HG03135 (cell line): ENCODE measurements around the gene SCN1B.
"Not testable (repeated sequence)": the region's sequence is repeated elsewhere in the genome, so short reads cannot be mapped to it uniquely, and the experiment has no call there.

Source experiments
- ATAC-seq: cut with Tn5 transposase; IDR thresholded peaks from one replicate; pipeline ENCODE4 v1.9.1; 2021; ENCODE audit warnings: mild to moderate bottlenecking, moderate library complexity; ENCODE audit not compliant: unreplicated experiment

SCN1B gene

GRCh38 chr19:35000647-35001501 is 29.4 kb upstream of the SCN1B start:
- no peak for ATAC-seq

- ATAC-seq, result no peak
Measured at GRCh38 chr19:35002037-35002535, 28.2 kb upstream of the SCN1B start.

GRCh38 chr19:35004517-35005255 is 25.6 kb upstream of the SCN1B start:
- ATAC-seq, result no peak

- no peak for ATAC-seq
Measured at GRCh38 chr19:35005256-35005977, 24.9 kb upstream of the SCN1B start.

- ATAC-seq, result not testable (repeated sequence)
Measured at GRCh38 chr19:35006007-35006341, 24.3 kb upstream of the SCN1B start.

GRCh38 chr19:35006342-35006998 is 23.8 kb upstream of the SCN1B start:
- ATAC-seq, result no peak

- ATAC-seq, result no peak
Measured at GRCh38 chr19:35006999-35007365, 23.3 kb upstream of the SCN1B start.

- ATAC-seq, result not testable (repeated sequence)
Measured at GRCh38 chr19:35007427-35007826, 22.8 kb upstream of the SCN1B start.

- no peak for ATAC-seq
Measured at GRCh38 chr19:35008891-35009341, 21.4 kb upstream of the SCN1B start.

GRCh38 chr19:35009424-35010415 is 20.6 kb upstream of the SCN1B start:
- no peak for ATAC-seq

- no peak for ATAC-seq
Measured at GRCh38 chr19:35011091-35011689, 19.1 kb upstream of the SCN1B start.

GRCh38 chr19:35011737-35012682 is 18.3 kb upstream of the SCN1B start:
- ATAC-seq, result no peak

GRCh38 chr19:35013041-35013819 is 17.0 kb upstream of the SCN1B start:
- peak; percentile 57 for ATAC-seq

- ATAC-seq, result no peak
Measured at GRCh38 chr19:35013820-35014754, 16.2 kb upstream of the SCN1B start.

- ATAC-seq, result not testable (repeated sequence)
Measured at GRCh38 chr19:35014774-35015173, 15.5 kb upstream of the SCN1B start.

- no peak for ATAC-seq
Measured at GRCh38 chr19:35015270-35015953, 14.9 kb upstream of the SCN1B start.
